ENCODE measurements around the gene SMIM1.
A peak's percentile ranks its signal among the peaks of the same experiment; 100 is the strongest.
"Not testable (repeated sequence)": the region's sequence is repeated elsewhere in the genome, so short reads cannot be mapped to it uniquely, and the experiment has no call there.

The SMIM1 gene

DNA sequence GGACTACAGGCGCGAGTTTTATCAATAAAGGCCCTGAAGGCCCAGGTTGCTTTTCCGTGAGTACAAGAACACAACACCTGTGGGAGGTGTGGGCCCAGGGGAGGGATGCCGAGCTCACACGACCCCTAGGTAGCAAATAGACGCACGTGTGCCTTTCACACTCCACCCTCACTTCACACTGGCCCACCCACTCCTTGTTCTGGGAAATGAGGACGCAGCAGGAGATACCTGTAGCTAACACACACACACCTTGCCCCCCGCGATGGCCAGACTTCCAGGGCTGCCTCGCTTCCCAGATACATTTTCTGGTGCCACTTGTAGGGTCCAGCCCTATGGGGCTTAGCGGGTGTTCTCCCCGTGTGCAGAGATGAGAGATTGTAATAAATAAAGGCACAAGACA, 24.6 kb upstream of the SMIM1 start:
- Histone ChIP-seq H3K14ac (ENCODE audit: low read length) (no peak overlapping the region), H4K8ac (ENCODE audit: low read depth, low read length) (no peak overlapping the region), H3K79me1 (ENCODE audit: low read depth, low read length) (peaks cover 14% of the 10 kb centered on the region), H3K4me2 (ENCODE audit: insufficient read depth, low read length, poor library complexity, severe bottlenecking) (no peak overlapping the region), H2BK15ac (ENCODE audit: low read length) (no peak overlapping the region), H3K9me3 (replicated peaks in 1 of 2; ENCODE audit: control insufficient read depth in 2 of 2, insufficient read depth in 1 of 2, low read depth in 1 of 2, low read length in 2 of 2) (no peaks in the 10 kb centered on the region), H2AFZ (ENCODE audit: low read length) (peak overlapping the region; percentile 93), H3K4me1 (ENCODE audit: control insufficient read depth in 2 of 2, insufficient read depth in 1 of 2, low read depth in 1 of 2, low read length in 2 of 2) (peaks cover 13 to 17% of the 10 kb centered on the region in 2 donors), H3K27ac (replicated peaks; ENCODE audit: low read length) (no peak overlapping the region), H4K91ac (ENCODE audit: low read depth, low read length, poor library complexity) (no peak overlapping the region), H3K36me3 (replicated peaks in 1 of 2; ENCODE audit: control insufficient read depth in 2 of 2, insufficient read depth in 2 of 2, low read length in 2 of 2) (peaks cover 10 to 28% of the 10 kb centered on the region in 2 donors), H2BK5ac (ENCODE audit: low read length) (no peak overlapping the region), H3K4ac (ENCODE audit: low read length) (no peak overlapping the region), H2BK120ac (ENCODE audit: low read depth, low read length) (no peak overlapping the region), H3K27me3 (ENCODE audit: control insufficient read depth in 3 of 3, insufficient read depth in 3 of 3, low read depth in 1 of 3, low read length in 3 of 3) (peaks cover 0 to 22% (median 4%) of the 10 kb centered on the region in 3 experiments), H3K18ac (ENCODE audit: low read length) (no peak overlapping the region), H3K23ac (ENCODE audit: low read depth, low read length, poor library complexity) (no peak overlapping the region), H3K4me3 (ENCODE audit: low read length in 2 of 2) (peak overlapping the region in 1 of 2 donors; percentile 90), H2AK5ac (ENCODE audit: low read depth, low read length) (no peak overlapping the region), H2BK12ac (ENCODE audit: low read length) (no peak overlapping the region), H3K9ac (ENCODE audit: low read depth, low read length, poor library complexity) (no peak overlapping the region)
- no CpG with 5 or more reads among the region's 13 CpGs for WGBS, 2 donors (ENCODE audit: extremely low coverage in 2 of 2, insufficient read length in 2 of 2, insufficient replicate concordance in 1 of 2)
- DNase-seq (ENCODE audit: low spot score) = no peak

DNA sequence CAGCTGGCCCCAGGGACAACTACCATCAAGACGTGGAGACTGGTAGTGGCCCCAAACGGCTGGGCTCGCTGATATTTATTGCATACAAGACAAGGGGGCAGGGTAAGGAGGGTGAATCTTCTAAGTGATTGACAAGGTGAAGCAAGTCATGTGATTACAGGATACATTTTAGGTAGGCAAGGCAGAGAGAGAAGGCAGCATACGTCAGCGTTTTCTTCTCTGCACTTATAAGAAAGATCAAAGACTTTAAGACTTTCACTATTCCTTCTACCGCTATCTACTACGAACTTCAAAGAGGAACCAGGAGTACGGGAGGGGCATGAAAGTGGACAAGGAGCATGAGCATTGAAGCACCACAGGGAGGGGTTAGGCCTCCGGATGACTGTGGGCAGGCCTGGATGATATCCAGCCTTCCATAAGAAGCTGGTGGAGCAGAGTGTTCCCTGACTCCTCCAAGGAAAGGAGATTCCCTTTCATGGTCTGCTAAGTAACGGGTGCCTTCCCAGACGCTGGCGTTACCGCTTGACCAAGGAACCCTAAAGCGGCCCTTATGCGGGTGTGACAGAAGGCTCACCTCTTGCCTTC, 24.1 kb upstream of the SMIM1 start:
- Histone ChIP-seq H3K27me3 (ENCODE audit: control insufficient read depth in 3 of 3, insufficient read depth in 3 of 3, low read depth in 1 of 3, low read length in 3 of 3) (peaks cover 0 to 22% (median 4%) of the 10 kb centered on the region in 3 experiments), H2AFZ (ENCODE audit: low read length) (peak overlapping the region; percentile 33), H3K36me3 (replicated peaks in 1 of 2; ENCODE audit: control insufficient read depth in 2 of 2, insufficient read depth in 2 of 2, low read length in 2 of 2) (peaks cover 10 to 23% of the 10 kb centered on the region in 2 donors), H3K4me1 (ENCODE audit: control insufficient read depth in 2 of 2, insufficient read depth in 1 of 2, low read depth in 1 of 2, low read length in 2 of 2) (peaks cover 13 to 17% of the 10 kb centered on the region in 2 donors), H3K79me1 (ENCODE audit: low read depth, low read length) (peaks cover 12% of the 10 kb centered on the region)
- not testable (repeated sequence) for H3K18ac ChIP-seq (ENCODE audit: low read length); H2AK5ac ChIP-seq (ENCODE audit: low read depth, low read length); H3K9me3 ChIP-seq (replicated peaks in 1 of 2; ENCODE audit: control insufficient read depth in 2 of 2, insufficient read depth in 1 of 2, low read depth in 1 of 2, low read length in 2 of 2); H2BK120ac ChIP-seq (ENCODE audit: low read depth, low read length); H2BK15ac ChIP-seq (ENCODE audit: low read length); H3K4me3 ChIP-seq (ENCODE audit: low read length in 2 of 2); H4K91ac ChIP-seq (ENCODE audit: low read depth, low read length, poor library complexity); H3K14ac ChIP-seq (ENCODE audit: low read length); H3K23ac ChIP-seq (ENCODE audit: low read depth, low read length, poor library complexity); H3K4me2 ChIP-seq (ENCODE audit: insufficient read depth, low read length, poor library complexity, severe bottlenecking); H3K9ac ChIP-seq (ENCODE audit: low read depth, low read length, poor library complexity); H3K4ac ChIP-seq (ENCODE audit: low read length); H2BK5ac ChIP-seq (ENCODE audit: low read length); H3K27ac ChIP-seq (replicated peaks; ENCODE audit: low read length); H2BK12ac ChIP-seq (ENCODE audit: low read length); H4K8ac ChIP-seq (ENCODE audit: low read depth, low read length); DNase-seq (ENCODE audit: low spot score)
- no CpG with 5 or more reads among the region's 15 CpGs for WGBS, 2 donors (ENCODE audit: extremely low coverage in 2 of 2, insufficient read length in 2 of 2, insufficient replicate concordance in 1 of 2)

DNA sequence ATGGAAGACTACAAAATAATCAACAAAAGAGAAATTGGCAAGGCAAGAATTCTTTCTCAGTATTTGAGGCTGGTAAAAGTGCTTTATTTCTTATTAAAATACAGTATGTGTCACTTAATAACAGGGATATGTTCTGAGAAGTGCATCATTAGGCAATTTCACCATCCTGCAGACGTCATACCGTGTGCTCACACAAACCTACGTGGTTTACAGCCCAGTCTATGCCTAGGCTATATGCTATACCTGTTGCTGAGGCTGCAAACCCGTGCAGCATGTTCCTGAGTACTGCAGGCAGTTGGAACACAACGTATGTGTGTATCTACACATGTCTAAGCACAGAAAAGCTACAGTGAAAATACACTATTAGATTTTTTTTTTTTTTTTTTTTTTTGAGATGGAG, 23.0 kb upstream of the SMIM1 start:
- Histone ChIP-seq H3K27ac (replicated peaks; ENCODE audit: low read length) (no peak overlapping the region), H3K27me3 (ENCODE audit: control insufficient read depth in 3 of 3, insufficient read depth in 3 of 3, low read depth in 1 of 3, low read length in 3 of 3) (peaks cover 0 to 30% (median 4%) of the 10 kb centered on the region in 3 experiments)
- no CpG with 5 or more reads among the region's 5 CpGs for WGBS, 2 donors (ENCODE audit: extremely low coverage in 2 of 2, insufficient read length in 2 of 2, insufficient replicate concordance in 1 of 2)

DNA sequence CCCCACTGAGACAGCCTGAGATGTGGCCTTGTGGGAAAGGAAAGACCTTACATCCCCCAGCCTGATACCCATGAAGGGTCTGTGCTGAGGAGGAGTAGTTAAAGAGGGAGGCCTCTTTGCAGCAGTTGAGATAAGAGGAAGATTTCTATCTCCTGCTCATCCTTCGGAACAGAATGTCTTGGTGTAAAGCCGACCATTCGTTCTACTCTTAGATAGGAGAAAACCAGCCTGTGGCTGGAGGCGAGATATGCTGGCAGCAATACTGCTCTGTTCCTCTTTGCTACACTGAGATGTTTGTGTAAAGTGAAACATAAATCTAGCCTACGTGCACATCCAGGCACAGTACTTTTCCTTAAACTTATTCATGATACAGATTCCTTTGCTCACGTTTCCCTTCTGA, 21.8 kb upstream of the SMIM1 start:
- H3K23ac ChIP-seq (ENCODE audit: low read depth, low read length, poor library complexity) = no peak overlapping the region
- H2BK15ac ChIP-seq (ENCODE audit: low read length) = no peak overlapping the region
- H3K27me3 ChIP-seq (ENCODE audit: control insufficient read depth in 3 of 3, insufficient read depth in 3 of 3, low read depth in 1 of 3, low read length in 3 of 3) = peaks cover 0 to 40% (median 4%) of the 10 kb centered on the region in 3 experiments
- no peak overlapping the region for H2AK5ac ChIP-seq (ENCODE audit: low read depth, low read length)
- H3K4me2 ChIP-seq (ENCODE audit: insufficient read depth, low read length, poor library complexity, severe bottlenecking) = no peak overlapping the region
- no peak overlapping the region for H3K14ac ChIP-seq (ENCODE audit: low read length)
- no peaks in the 10 kb centered on the region for H3K9me3 ChIP-seq (replicated peaks in 1 of 2; ENCODE audit: control insufficient read depth in 2 of 2, insufficient read depth in 1 of 2, low read depth in 1 of 2, low read length in 2 of 2)
- H3K4ac ChIP-seq (ENCODE audit: low read length) = no peak overlapping the region
- H2BK5ac ChIP-seq (ENCODE audit: low read length) = no peak overlapping the region
- peaks cover 7% of the 10 kb centered on the region for H3K79me1 ChIP-seq (ENCODE audit: low read depth, low read length)
- peaks cover 0 to 3% of the 10 kb centered on the region in 2 donors for H3K36me3 ChIP-seq (replicated peaks in 1 of 2; ENCODE audit: control insufficient read depth in 2 of 2, insufficient read depth in 2 of 2, low read length in 2 of 2)
- H2BK12ac ChIP-seq (ENCODE audit: low read length) = no peak overlapping the region
- H3K27ac ChIP-seq (replicated peaks; ENCODE audit: low read length) = no peak overlapping the region
- DNase-seq (ENCODE audit: low spot score) = no peak
- H4K8ac ChIP-seq (ENCODE audit: low read depth, low read length) = no peak overlapping the region
- H3K9ac ChIP-seq (ENCODE audit: low read depth, low read length, poor library complexity) = no peak overlapping the region
- peaks cover 7 to 8% of the 10 kb centered on the region in 2 donors for H3K4me1 ChIP-seq (ENCODE audit: control insufficient read depth in 2 of 2, insufficient read depth in 1 of 2, low read depth in 1 of 2, low read length in 2 of 2)
- H2BK120ac ChIP-seq (ENCODE audit: low read depth, low read length) = no peak overlapping the region
- H3K4me3 ChIP-seq (ENCODE audit: low read length in 2 of 2) = no peak overlapping the region
- no peak overlapping the region for H2AFZ ChIP-seq (ENCODE audit: low read length)
- H4K91ac ChIP-seq (ENCODE audit: low read depth, low read length, poor library complexity) = no peak overlapping the region
- H3K18ac ChIP-seq (ENCODE audit: low read length) = no peak overlapping the region
- WGBS, 2 donors (ENCODE audit: extremely low coverage in 2 of 2, insufficient read length in 2 of 2, insufficient replicate concordance in 1 of 2) = no CpG with 5 or more reads among the region's 6 CpGs

More for the DNA sequence above, 23.0 kb upstream of the SMIM1 start:
- no peak overlapping the region for H3K4me3 ChIP-seq (ENCODE audit: low read length in 2 of 2)
- DNase-seq (ENCODE audit: low spot score) = no peak
- H3K79me1 ChIP-seq (ENCODE audit: low read depth, low read length) = peaks cover 12% of the 10 kb centered on the region
- no peak overlapping the region for H4K91ac ChIP-seq (ENCODE audit: low read depth, low read length, poor library complexity)
- H3K14ac ChIP-seq (ENCODE audit: low read length) = no peak overlapping the region
- no peak overlapping the region for H4K8ac ChIP-seq (ENCODE audit: low read depth, low read length)
- H3K36me3 ChIP-seq (replicated peaks in 1 of 2; ENCODE audit: control insufficient read depth in 2 of 2, insufficient read depth in 2 of 2, low read length in 2 of 2) = peaks cover 9 to 16% of the 10 kb centered on the region in 2 donors
- H3K4me2 ChIP-seq (ENCODE audit: insufficient read depth, low read length, poor library complexity, severe bottlenecking) = no peak overlapping the region
- peaks cover 13 to 16% of the 10 kb centered on the region in 2 donors for H3K4me1 ChIP-seq (ENCODE audit: control insufficient read depth in 2 of 2, insufficient read depth in 1 of 2, low read depth in 1 of 2, low read length in 2 of 2)
- H3K18ac ChIP-seq (ENCODE audit: low read length) = no peak overlapping the region
- no peak overlapping the region for H2BK12ac ChIP-seq (ENCODE audit: low read length)
- H2BK15ac ChIP-seq (ENCODE audit: low read length) = no peak overlapping the region
- no peak overlapping the region for H3K23ac ChIP-seq (ENCODE audit: low read depth, low read length, poor library complexity)
- H2BK5ac ChIP-seq (ENCODE audit: low read length) = no peak overlapping the region
- H2AFZ ChIP-seq (ENCODE audit: low read length) = no peak overlapping the region
- H2AK5ac ChIP-seq (ENCODE audit: low read depth, low read length) = no peak overlapping the region
- H3K9ac ChIP-seq (ENCODE audit: low read depth, low read length, poor library complexity) = no peak overlapping the region
- H2BK120ac ChIP-seq (ENCODE audit: low read depth, low read length) = no peak overlapping the region
- no peak overlapping the region for H3K4ac ChIP-seq (ENCODE audit: low read length)
- H3K9me3 ChIP-seq (replicated peaks in 1 of 2; ENCODE audit: control insufficient read depth in 2 of 2, insufficient read depth in 1 of 2, low read depth in 1 of 2, low read length in 2 of 2) = no peaks in the 10 kb centered on the region

Data from neuronal stem cell (in vitro differentiated cells).